H1 (cell line): ENCODE measurements around the gene TTC3. TPM values are rescaled to one million over a fixed set of nuclear protein-coding genes. Genes with fewer than 3 reads are reported as not detected.

ENCODE experiments used
- CHD7 ChIP-seq: fragments of 300-600 bp; sonication (generic); IDR thresholded peaks from 2 replicates; pipeline ENCODE4 v1.7.1; 2012; ENCODE audit warnings: low read length, moderate library complexity, mild to moderate bottlenecking, inconsistent platforms; ENCODE audit not compliant: insufficient replicate concordance
- polyA plus RNA-seq, 7 experiments: library from polyadenylated mRNA; depleted of rRNA in 3 of 7; stranded (reverse) in 5 of 7; unstranded in 2 of 7; fragments of >200 nt in 5 of 7; fragments of 200-250 nt in 2 of 7; gene quantifications; 1 replicate in 5 of 7; 2 replicates in 1 of 7; 4 replicates in 1 of 7; pipeline versions ENCODE4 v1.2.1 to v1.2.3, GENCODE V29; 2011 to 2013; ENCODE audit warnings: missing spikeins in 2 of 7, mixed read lengths in 2 of 7
- total RNA-seq: library from RNA; stranded (reverse); fragmentation: NEBNext Ultra II Directional; extraction: Animal tissue kit (Norgen Biotek cat#: 25700); gene quantifications from 2 replicates; pipeline ENCODE4 v1.2.1, GENCODE V29; 2021

The TTC3 gene
- total and polyA plus RNA-seq, 2 of the 8 experiments (the other 6 are each of a cell fraction or from before 2014, with no cell fraction given): 11.0 to 36.2 TPM

GRCh38 chr21:37196847-37197246 lies 123.8 kb downstream of the TTC3 start (continued):
- no peak for TF ChIP-seq CHD7
